Stimulated activated CD4-positive, alpha-beta T cell treated with anti-CD3 and anti-CD28 coated beads, TNF-alpha, amount 100 ng/mL, for 24 hours (primary cell): ENCODE results near the gene HSPB6.

ENCODE experiments used
- DNase-seq, 3 experiments: peaks; one replicate each; pipeline ENCODE4 v3.0.0-alpha.2; 2020; ENCODE audit warnings: low read depth in 3 of 3

HSPB6 gene

DNA sequence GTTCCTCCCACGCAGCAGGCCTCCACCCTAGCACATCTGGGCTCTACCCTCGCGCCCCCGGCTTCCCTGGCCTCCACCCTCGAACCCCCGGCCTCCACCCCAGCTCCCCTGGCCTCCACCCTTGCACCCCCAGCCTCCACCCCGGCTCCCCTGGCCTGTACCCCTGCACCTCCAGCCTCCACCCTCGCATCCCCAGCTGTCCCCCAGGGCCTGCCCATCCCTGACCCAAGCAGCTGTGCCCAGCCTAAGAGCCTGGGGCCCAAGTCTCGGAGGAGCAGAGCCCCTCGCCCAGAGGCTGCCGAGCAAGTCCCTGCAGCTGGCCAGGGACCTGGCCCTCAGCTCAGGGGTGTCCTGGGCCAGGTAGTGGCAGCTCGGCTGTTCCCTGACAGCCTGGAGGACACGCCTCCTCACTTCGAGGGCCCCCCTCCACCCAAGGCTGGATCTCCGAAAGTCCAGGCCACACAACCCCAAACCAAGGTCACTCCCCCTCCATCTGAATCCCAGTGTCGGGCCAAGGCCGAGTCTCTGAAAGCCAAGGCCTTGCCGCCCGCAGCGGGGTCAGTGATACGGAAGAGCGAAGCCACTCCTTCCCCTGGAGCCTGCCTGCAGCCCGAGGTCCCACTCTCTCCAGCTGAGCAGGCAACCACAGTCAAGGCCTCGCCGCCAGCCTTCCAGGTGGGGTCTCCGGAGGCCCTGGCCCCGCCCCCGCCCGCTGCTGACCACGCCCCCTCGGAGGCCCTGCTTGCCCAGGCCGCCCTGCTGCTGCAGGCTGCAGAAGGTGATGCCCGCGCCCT lies 10.7 kb upstream of the HSPB6 start:
- DNase-seq = no peak

DNA sequence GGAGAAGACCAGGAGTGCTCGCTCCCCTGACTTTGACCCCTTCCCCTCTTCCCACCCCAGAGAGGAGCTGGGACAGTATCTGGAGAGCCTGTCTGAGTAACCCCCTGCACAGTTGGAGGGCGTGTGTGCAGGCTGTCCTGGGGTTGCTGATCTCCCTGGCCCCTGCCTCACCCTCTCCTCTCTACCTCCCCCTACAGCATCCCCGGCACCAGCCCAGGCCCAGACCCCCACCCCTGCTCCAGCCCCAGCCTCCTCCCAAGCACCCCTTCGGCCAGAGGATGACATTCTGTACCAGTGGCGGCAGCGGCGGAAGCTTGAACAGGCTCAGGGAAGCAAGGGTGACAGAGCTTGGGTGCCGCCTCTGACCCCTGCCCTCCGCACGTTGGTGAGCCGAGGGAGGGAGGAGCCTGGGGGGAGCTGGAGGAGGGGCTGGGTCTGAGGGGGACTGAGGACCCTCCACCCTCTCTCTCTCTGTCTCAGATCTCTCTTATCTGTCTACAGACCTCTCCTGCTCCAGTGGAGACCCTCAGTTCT lies 9.8 kb upstream of the HSPB6 start:
- no peak for DNase-seq

DNA sequence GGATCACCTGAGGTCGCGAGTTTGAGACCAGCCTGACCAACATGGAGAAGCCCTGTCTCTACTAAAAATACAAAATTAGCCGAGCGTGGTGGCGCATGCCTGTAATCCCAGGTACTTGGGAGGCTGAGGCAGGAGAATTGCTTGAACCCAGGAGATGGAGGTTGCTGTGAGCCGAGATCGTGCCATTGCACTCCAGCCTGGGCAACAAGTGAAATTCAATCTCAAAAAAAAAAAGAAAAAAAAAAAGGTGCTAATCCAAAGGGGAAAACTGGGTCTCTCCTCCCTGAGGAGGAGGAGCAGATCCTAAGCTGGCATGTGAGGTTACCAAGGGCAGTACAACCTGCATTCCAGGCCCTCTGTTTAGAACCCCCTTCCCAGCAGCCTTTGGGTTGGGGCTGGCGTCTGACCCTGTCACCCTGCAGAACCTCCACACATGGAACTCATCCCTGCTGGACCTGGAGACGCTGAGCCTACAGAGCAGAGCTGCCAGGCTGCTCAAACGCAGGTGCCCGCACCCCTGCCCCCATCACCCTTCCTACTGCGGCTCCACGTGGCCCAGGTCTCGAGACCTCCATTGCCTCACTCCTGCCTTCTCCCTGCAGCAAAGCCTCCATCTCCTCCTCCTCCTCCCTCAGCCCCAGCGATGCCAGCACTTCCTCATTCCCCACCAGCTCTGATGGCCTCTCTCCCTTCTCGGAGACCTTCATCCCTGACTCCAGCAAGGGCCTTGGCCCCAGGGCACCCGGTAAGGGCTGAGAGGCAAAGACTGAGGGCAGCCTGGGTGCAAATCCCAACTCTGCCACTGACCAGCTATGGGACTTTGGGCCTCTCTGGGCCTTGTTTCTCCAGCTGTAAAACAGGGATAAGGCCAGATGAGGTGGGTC lies 7.8 kb upstream of the HSPB6 start:
- no peak for DNase-seq

DNA sequence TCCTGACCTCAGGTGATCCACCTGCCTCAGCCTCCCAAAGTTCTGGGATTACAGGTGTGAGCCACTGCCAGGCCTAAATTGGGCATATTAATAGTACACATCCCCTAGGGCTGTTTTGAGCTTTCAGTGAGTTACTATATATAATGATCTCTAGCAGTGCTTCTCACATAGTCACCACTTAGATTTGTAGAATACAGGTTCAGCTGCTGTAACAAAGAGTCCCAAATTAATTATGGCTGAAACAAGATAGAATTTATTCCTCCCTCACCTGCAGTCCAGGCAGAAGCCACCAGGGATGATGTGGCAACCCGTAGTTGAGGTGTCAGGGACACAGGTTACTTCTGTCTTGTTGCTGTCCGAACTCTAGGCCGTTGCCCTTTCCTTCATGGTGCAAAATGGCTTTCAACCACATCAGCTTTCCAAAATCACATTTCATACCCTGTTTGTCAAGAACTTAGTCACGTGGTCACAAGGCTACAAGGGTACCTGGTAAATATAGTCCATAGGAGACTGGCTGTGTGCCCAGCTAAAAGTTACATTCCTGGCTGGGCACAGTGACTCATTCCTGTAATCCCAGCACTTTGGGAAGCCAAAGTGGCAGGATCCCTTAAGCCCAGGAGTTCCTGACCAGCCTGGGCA lies 4.0 kb upstream of the HSPB6 start:
- DNase-seq = no peak

DNA sequence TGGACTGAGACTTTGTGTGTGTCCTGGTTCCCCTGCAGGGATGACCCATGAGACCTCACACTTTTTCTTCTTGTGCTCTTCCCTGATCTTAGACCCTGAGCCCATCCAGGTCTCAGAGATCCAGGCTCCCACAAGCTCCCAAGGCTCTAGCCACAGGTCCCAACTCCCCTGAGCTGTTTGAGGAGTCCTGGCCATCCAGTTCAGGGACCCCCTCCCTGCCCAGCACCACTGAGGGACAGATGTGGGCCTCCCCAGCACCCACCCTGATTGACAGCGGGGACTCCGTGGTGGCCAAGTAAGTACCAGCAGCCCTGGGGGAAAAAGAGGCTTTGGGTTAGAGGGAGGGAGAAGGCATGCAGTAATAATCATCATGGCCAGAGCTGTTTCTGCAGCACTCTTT lies 2.9 kb upstream of the HSPB6 start:
- no peak for DNase-seq

- DNase-seq = peak; percentile 97 to 99 (median 97)
Observed at GRCh38 chr19:35757749-35758608, 1.1 kb upstream of the HSPB6 start, which contains the start of gene PROSER3. Gene PROSER3 (plus strand): TSS chr19:35758176. CDS start chr19:35758216, 40 bp downstream.

GRCh38 chr19:35757231-35757748 lies 461 bp upstream of the HSPB6 start:
- DNase-seq = peak in 1 of 3 experiments; percentile 28

DNA sequence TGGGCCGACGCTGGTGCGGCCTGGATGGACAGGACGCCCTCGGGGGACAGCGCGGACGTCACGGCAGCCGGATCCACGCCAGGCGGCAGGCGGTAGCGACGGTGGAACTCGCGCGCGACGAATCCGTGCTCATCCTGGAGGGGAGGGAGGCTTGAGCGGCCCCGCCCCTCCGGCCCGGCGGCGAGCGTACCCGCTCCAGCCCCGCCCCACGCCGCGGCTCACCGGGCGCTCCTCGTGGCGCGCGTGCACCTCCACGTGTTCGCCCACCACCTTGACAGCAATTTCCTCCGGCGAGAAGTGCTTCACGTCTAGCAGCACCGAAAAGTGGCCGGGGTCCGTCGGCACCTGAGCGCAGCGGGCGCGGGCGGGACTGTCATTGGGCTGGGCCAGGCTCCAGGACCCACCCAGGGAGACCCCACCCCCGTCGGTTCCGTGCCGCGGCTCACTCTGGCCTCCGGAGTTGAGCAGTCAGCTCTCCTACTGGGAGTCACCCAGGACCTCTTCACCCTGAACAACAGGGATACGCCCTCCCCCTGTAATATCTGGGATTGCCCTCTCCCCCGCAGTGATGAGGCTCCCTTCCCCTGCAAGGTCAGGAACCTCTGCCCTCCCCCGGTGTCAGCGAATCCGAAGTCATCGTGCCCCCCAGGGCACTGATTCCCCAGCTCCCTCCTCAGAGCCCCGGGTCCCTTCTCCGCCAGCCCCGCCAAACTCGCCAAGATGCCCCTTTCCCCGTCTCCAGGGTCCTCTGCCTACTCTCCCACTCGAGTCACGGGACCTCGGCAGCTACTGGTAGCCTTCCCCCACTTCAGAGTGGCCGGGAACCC lies 1.1 kb downstream of the HSPB6 start:
- DNase-seq = peak in 1 of 3 experiments; percentile 38

DNA sequence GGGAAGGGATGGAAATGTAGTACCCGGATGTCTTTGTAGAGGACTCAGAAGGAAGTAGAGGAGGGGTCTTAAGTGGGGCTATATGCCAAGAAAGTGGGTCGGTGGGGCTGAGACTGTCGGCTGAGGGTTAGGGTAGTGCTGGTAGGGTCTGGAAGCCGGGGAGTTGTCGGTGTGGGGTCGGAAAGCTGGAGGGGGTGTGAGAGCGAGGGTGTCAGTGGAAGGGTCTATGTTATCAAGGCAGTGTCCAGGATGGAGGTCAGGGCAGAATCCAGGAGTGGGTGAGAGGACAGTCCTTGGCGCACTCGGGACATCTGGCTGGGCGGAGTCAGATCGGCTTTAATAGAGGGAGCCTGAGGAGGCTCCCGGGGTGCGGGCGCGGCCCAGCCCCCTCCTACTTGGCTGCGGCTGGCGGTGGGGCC lies 1.7 kb downstream of the HSPB6 start:
- no peak for DNase-seq

- no peak for DNase-seq
Observed at GRCh38 chr19:35754370-35755130, 2.3 kb downstream of the HSPB6 start.

- no peak for DNase-seq
Observed at GRCh38 chr19:35753634-35754369, 3.0 kb downstream of the HSPB6 start.

DNA sequence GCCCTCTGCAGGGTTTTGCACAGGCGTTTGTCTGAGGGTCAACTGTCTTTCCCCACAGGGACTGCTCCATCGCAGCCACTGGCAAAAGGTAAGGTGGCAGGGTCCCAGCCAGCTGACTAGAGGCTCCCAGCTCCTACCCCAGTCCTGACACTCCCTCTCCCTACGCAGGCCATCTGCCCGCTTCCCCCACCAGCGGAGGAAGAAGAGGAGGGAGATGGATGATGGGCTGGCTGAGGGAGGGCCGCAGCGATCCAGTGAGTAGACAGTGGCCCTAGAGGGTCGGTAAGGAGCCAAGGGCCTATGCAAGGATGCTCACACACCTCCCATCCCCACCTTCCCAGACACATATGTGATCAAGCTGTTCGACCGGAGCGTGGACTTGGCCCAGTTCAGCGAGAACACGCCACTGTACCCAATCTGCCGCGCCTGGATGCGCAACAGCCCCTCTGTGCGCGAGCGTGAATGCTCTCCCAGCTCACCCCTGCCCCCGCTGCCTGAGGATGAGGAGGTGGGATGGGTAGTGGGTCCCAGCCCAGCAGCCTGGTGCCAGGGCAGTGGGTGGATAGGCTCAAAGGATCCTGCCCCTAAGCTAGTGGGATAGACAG lies 4.0 kb downstream of the HSPB6 start:
- no peak for DNase-seq

DNA sequence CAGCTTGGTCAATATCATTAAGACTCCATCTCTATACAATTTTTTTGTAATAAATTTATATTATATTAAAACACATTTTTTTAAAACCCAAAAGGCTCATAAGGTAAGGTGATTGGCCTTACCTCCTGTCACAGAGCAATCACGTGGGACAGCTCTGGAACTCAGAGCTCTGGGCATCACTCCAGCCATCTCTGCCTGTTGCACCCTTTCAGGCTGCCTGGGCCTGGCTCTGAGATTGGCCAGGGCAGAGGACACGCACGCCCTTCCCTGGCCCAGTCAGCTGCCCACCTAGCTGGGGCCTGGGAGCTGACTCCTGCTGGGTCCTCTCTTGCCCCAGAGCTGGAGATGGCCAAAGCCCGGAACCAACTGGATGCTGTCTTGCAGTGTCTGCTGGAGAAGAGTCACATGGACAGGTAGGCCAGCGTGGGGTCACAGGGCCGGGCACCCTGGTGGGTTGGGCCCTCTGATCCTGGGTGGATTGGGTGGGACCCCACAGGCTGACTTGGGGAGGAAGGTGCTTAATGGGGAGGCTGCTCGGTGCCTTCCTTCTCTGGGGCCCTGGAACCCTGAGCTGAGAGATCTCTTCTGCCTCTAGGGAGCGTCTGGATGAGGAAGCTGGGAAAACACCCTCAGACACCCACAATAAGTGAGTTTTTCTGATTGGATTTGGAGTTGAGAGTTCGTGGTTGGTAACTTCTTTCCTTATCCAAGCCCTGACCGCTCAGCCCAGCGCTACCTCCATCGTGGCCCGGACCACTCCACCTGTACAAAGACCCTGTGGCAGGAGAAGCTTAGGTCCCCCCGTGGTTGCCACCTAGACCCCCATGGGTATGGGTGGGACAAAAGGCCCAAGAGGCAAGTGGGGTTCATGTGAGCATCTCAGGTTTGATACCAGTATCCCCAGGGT lies 4.7 kb downstream of the HSPB6 start:
- no peak for DNase-seq

GRCh38 chr19:35750167-35750566 lies 6.7 kb downstream of the HSPB6 start:
- no peak for DNase-seq

DNA sequence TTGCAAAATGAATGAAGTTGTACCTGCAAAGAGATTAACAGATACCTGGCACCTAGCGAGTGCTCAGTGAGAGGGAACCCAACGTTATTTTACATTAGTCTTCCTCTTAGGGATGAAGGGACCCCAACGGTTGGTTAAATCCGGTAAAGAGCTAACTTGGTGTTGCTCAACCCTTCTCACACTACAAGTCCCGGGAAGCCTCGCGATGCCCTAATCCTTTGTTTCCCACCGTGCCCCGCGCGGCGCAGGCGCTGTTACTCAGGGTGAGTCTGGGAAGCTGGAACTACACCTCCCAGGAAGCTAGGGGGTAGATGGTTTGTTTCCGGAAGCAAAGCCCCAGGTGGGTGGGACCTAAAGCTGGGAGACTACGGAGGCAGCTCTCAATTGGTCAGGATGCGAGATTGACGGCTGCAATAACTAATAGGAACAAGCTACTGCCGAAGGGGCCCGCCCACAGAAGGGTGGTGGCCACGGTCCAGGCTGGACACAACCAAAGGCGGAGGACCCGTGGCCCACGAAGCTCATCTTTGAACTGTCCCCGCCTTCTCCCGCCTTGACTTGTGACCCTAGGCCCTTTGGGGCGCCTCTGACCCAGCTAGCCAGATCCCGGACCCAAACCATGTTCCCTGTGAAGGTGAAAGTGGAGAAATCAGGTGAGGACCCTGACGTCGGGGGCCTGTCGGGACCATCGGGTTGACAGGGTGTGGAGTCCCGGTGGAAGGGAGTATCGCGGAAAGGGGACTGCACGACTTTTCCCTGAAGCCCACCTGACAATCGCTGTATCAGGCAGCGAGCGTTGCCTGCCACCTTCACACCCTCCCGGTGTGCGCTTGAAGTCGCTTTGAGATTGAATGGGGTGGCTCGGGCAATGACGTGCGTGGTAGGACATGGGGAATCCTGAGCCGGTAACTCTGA lies 8.5 kb downstream of the HSPB6 start, which contains the start of gene LIN37:
Gene LIN37 (plus strand): TSS at position 471 of the 915 bp plus-strand sequence. CDS start 149 bp downstream, at position 620.
- peak; percentile 95 to 98 (median 97) for DNase-seq

DNA sequence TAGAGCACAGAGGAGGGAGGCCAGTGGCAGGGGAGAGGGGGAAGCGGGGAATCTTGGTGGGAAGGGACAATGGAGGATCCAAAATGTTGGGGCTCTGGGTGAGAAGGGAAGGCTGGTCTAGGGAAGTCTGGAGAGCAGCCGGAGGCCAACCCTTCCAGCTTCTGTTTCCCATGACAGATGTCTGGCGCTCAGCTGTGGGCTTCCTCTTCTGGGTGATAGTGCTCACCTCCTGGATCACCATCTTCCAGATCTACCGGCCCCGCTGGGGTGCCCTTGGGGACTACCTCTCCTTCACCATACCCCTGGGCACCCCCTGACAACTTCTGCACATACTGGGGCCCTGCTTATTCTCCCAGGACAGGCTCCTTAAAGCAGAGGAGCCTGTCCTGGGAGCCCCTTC lies 10.3 kb downstream of the HSPB6 start:
- no peak for DNase-seq
